GM19023 (cell line): ENCODE measurements around the gene STAP1.
A peak's percentile ranks its signal among the peaks of the same experiment; 100 is the strongest.

Source experiments
- ATAC-seq: cut with Tn5 transposase; IDR thresholded peaks from one replicate; pipeline ENCODE4 v1.9.1; 2021; ENCODE audit warnings: mild to moderate bottlenecking, moderate library complexity; ENCODE audit not compliant: unreplicated experiment

Gene STAP1

GRCh38 chr4:67554096-67554495 lies 4.4 kb upstream of the STAP1 start:
- no peak for ATAC-seq

- ATAC-seq: no peak
Observed at GRCh38 chr4:67555447-67555846, 3.1 kb upstream of the STAP1 start.

DNA sequence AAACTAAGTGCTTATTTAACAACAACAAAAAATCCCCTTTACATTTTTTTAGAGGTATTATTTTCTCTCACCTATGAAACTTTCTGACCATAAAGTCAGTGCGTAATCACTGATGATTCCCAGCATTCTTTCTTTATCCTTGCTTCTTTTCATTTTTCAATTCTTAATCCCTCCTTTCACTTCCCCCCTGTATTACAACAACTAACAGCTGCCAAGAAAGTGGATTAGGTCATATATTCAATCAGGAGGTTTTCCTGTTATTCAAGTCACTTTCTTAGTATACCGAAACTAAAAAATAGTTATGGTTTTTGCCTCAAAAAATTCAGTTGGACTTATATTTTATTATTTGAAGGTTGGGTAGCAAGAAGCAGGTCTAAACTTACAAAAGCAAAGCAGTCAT lies 2.1 kb upstream of the STAP1 start:
- ATAC-seq: no peak

- no peak for ATAC-seq
Observed at GRCh38 chr4:67565284-67565683, 6.8 kb downstream of the STAP1 start.

GRCh38 chr4:67566335-67566734 lies 7.8 kb downstream of the STAP1 start:
- no peak for ATAC-seq

DNA sequence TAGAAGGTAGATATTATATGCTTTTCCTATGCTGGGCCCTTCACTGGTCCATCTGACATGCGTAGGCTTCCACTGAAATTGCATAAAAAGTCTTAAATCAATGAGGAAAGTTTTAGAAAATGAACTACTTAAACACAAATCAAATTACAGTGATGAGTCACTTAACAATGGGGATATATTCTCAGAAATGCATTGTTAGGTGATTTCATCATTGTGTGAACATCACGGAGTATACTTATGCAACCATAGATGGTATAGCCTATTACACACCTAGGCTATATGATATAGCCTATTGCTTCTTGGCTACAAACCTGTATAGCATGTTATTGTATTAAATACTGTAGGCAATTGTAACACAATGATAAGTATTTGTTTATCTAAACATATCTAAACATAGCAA lies 10.3 kb downstream of the STAP1 start:
- ATAC-seq: no peak

- no peak for ATAC-seq
Observed at GRCh38 chr4:67570537-67570936, 12.0 kb downstream of the STAP1 start.

- ATAC-seq: no peak
Observed at GRCh38 chr4:67571975-67572374, 13.4 kb downstream of the STAP1 start.

GRCh38 chr4:67573193-67573592 lies 14.7 kb downstream of the STAP1 start:
- ATAC-seq: no peak

GRCh38 chr4:67575232-67576058 lies 16.9 kb downstream of the STAP1 start:
- ATAC-seq: peak; percentile 95

GRCh38 chr4:67576059-67576466 lies 17.5 kb downstream of the STAP1 start:
- no peak for ATAC-seq

GRCh38 chr4:67576538-67576937 lies 18.0 kb downstream of the STAP1 start:
- ATAC-seq: peak; percentile 30

GRCh38 chr4:67580577-67580976 lies 22.1 kb downstream of the STAP1 start:
- ATAC-seq: peak; percentile 41

- peak; percentile 59 for ATAC-seq
Observed at GRCh38 chr4:67581208-67581857, 22.8 kb downstream of the STAP1 start.

DNA sequence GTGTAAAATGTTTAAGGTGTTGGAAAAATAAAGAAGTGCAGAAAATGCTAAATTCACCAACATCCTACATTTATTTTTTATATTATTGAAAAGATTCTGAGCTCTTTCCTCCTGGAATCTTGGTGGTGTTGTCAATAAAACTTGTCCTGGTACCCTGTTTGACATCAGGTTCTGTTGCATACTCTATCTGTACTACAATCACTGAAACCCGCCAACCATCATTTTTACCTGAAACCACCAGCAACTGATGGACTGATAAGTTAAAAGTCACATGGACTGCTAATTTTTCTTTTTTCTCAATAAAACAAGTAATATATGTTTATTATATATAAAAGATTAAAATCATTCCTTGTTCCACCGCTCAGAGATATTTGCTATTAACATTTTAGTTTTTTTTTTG lies 23.4 kb downstream of the STAP1 start:
- ATAC-seq: no peak

GRCh38 chr4:67584496-67584895 lies 26.0 kb downstream of the STAP1 start:
- ATAC-seq: no peak

DNA sequence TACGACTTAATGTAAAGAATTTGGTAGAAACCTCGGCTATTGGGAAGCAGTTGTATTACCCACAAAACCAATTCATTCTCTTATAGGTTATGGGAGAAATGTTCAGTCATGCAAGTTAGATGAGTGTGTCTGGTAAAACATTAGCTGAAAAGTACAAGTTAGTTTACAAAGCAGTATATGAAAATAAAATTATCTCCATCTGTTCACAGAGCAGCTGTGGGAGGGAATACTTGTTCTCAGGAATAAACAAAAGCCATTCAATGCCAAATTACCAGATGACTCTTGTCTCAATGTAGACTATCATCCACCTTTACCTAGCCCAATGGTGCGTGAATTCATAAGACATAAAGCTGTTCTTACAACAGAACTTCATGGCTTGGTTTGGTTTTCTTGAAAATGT lies 28.6 kb downstream of the STAP1 start:
- no peak for ATAC-seq

DNA sequence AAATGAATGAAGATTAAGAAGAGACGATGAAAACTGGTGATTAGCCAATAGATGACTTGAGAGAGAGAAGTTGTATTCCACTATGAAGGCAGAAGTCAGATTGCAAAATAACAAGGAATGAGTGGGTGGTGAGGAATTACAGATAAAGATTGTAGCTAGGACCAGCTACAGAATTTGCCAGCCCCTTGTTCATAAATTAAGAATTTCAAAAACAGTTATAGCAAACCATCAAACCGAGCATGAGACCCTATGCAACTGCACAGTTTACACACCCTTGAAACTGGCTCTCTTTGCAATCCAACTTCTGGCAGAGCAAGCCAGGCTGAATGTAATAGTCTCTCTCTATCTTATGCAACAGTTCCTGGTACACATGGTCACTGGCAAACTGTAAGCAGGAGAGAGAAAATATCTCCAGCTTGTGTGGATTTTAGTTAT lies 35.2 kb downstream of the STAP1 start:
- ATAC-seq: no peak

GRCh38 chr4:67603310-67604028 lies 44.9 kb downstream of the STAP1 start:
- no peak for ATAC-seq

DNA sequence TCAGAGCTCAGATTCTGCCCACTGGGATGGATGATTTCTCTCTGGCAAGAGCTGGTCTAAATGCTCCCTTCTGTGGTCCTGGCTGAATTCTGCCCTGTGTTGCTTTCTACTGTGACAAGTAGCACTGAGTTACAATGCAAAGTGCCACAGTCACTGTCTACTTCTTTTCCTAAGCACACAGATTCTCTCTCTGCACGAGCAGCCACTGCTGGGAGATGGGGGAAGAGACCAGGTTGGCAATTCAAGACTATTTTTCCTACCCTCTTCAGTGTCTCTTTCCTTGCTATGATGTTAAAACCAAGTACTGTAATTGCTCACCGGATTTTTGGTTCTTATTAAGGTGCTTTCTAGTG lies 45.5 kb downstream of the STAP1 start:
- no peak for ATAC-seq

DNA sequence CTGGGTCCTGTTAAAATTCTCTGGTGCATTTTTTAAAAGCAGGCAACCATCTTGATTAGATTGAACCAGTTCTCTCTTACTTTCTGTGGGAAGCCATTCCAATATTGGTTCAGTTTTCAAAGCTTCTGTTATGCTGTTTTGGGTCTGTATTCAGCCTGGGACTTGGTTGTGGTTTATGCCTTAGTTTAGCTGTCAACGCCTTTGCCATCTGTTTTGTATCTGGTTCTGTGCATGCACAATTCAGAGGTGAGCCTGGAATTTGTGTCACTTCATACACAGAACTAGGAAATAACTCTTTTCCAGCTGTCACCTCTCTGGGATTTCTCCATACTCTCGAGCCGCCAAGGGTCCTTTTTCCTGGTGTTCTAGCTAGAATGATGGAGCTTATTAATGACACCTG lies 46.2 kb downstream of the STAP1 start:
- ATAC-seq: no peak

- ATAC-seq: no peak
Observed at GRCh38 chr4:67608027-67608426, 49.5 kb downstream of the STAP1 start.
